ENCODE data around the gene SOS1.

Gene SOS1

GRCh38 chr2:38959938-38960608 is 160.8 kb downstream of the SOS1 start (continued):
- TF ChIP-seq ZNF513 (tag by site-specific recombination; IDR thresholded peaks at IDR 0.05) (no peak), KLF7 (tag by site-specific recombination; IDR thresholded peaks at IDR 0.05; ENCODE audit: borderline replicate concordance) (no peak), ZNF639 (tag by site-specific recombination; IDR thresholded peaks at IDR 0.05) (no peak), ELK4 (IDR thresholded peaks at IDR 0.05; ENCODE audit: borderline replicate concordance, low read depth, low read length) (no peak), ZNF514 (tag by site-specific recombination; IDR thresholded peaks at IDR 0.05) (no peak), ZNF18 (tag by site-specific recombination; IDR thresholded peaks at IDR 0.05) (no peak), PRDM1 (tag by site-specific recombination; IDR thresholded peaks at IDR 0.05) (no peak), TCF7L2 (IDR thresholded peaks at IDR 0.05; ENCODE audit: borderline replicate concordance, low read depth, low read length) (no peak)

GRCh38 chr2:38959466-38959865 is 161.4 kb downstream of the SOS1 start:
- Histone ChIP-seq H3K4me3 (ENCODE audit: low read depth, low read length) (no peak overlapping the region), H3K4me1 (ENCODE audit: control insufficient read depth, insufficient read depth, low read length) (no peaks in the 10 kb centered on the region), H3K9me3 (ENCODE audit: control insufficient read depth, insufficient read depth, low read depth, low read length) (no peaks in the 10 kb centered on the region), H3K27ac (ENCODE audit: extremely low read depth, low read depth, low read length) (no peak overlapping the region), H3K36me3 (ENCODE audit: control insufficient read depth in 2 of 2, insufficient read depth in 1 of 2, low read length in 2 of 2) (no peaks in the 10 kb centered on the region)
- TF ChIP-seq ZIC2 (tag by site-specific recombination; IDR thresholded peaks at IDR 0.05) (no peak), ZNF677 (tag by site-specific recombination; IDR thresholded peaks at IDR 0.05) (no peak), ZNF266 (tag by site-specific recombination; IDR thresholded peaks at IDR 0.05; ENCODE audit: low read depth) (no peak), ZNF175 (tag by site-specific recombination; IDR thresholded peaks at IDR 0.05) (no peak), ZSCAN16 (tag by site-specific recombination; IDR thresholded peaks at IDR 0.05) (no peak), ZNF629 (tag by site-specific recombination; IDR thresholded peaks at IDR 0.05) (no peak), REPIN1 (tag by site-specific recombination; IDR thresholded peaks at IDR 0.05; ENCODE audit: low read depth) (no peak), ZNF311 (tag by site-specific recombination; IDR thresholded peaks at IDR 0.05; ENCODE audit: borderline replicate concordance) (no peak), CTCF (tag by site-specific recombination; IDR thresholded peaks at IDR 0.05) (no peak), ZNF341 (tag by site-specific recombination; IDR thresholded peaks at IDR 0.05; ENCODE audit: low read depth) (no peak), PRDM1 (tag by site-specific recombination; IDR thresholded peaks at IDR 0.05) (no peak), HOXD13 (CRISPR knock-in tag; IDR thresholded peaks at IDR 0.05; ENCODE audit: borderline replicate concordance) (no peak), KLF1 (tag by site-specific recombination; IDR thresholded peaks at IDR 0.05) (no peak)
- CTCF ChIA-PET: interaction anchor here (1.3 kb wide), 1 partner anchor 12 kb away, joined by 11 read pairs; no protein-coding TSS in a partner anchor
- POLR2A ChIA-PET: no interaction called here
